Measurements from ENCODE around the gene ZNF331.

Gene ZNF331

GRCh38 chr19:53553156-53553555 is 15.2 kb downstream of the ZNF331 start:
- Histone ChIP-seq H3K9me3 (ENCODE audit: insufficient read depth, low read length) (no peaks in the 10 kb centered on the region), H3K4me3 (ENCODE audit: insufficient read depth, low read length, poor library complexity, severe bottlenecking) (peak overlapping the region; percentile 60), H3K9ac (ENCODE audit: low read length) (peak overlapping the region; percentile 56; the same call in 1 of the 2 replicates), H3K9me2 (replicated peaks; ENCODE audit: insufficient read depth, low read length) (no peaks in the 10 kb centered on the region), H3K36me3 (ENCODE audit: low read length) (no peaks in the 10 kb centered on the region), H3K4me2 (ENCODE audit: low read depth, low read length, poor library complexity, severe bottlenecking) (peak overlapping the region; percentile 58), H3K79me2 (ENCODE audit: insufficient read depth, low read length) (peaks cover 26% of the 10 kb centered on the region), H2AFZ (ENCODE audit: low read depth, low read length, severe bottlenecking) (peak overlapping the region; percentile 24), H3K27ac (ENCODE audit: low read depth, low read length) (peak overlapping the region; percentile 26; the same call in 1 of the 2 replicates), H4K20me1 (ENCODE audit: low read depth, low read length) (no peaks in the 10 kb centered on the region), H3F3A (ENCODE audit: insufficient read depth) (peaks cover 9% of the 10 kb centered on the region; the same call in 1 of the 2 replicates), H3K27me3 (ENCODE audit: low read length) (no peaks in the 10 kb centered on the region)
- TF ChIP-seq EZH2phosphoT487 (conservative IDR thresholded peaks at IDR 0.05; ENCODE audit: low read length) (no peak), CTCF (IDR thresholded peaks at IDR 0.05; ENCODE audit: insufficient read depth, low read length, poor library complexity, severe bottlenecking) (no peak)

- Histone ChIP-seq H4K20me1 (ENCODE audit: low read depth, low read length) (no peaks in the 10 kb centered on the region), H3F3A (ENCODE audit: insufficient read depth) (peaks cover 9% of the 10 kb centered on the region; the same call in 1 of the 2 replicates), H2AFZ (ENCODE audit: low read depth, low read length, severe bottlenecking) (peak overlapping the region; percentile 25), H3K9me3 (ENCODE audit: insufficient read depth, low read length) (no peaks in the 10 kb centered on the region; the same call in 1 of the 2 replicates), H3K27ac (ENCODE audit: low read depth, low read length) (peak overlapping the region; percentile 43), H3K9me2 (replicated peaks; ENCODE audit: insufficient read depth, low read length) (no peaks in the 10 kb centered on the region), H3K79me2 (ENCODE audit: insufficient read depth, low read length) (peaks cover 20% of the 10 kb centered on the region), H3K27me3 (ENCODE audit: low read length) (no peaks in the 10 kb centered on the region), H3K4me3 (ENCODE audit: insufficient read depth, low read length, poor library complexity, severe bottlenecking) (peak overlapping the region; percentile 60), H3K4me2 (ENCODE audit: low read depth, low read length, poor library complexity, severe bottlenecking) (peak overlapping the region; percentile 58), H3K9ac (ENCODE audit: low read length) (peak overlapping the region; percentile 56), H3K36me3 (ENCODE audit: low read length) (no peaks in the 10 kb centered on the region)
- TF ChIP-seq EZH2phosphoT487 (conservative IDR thresholded peaks at IDR 0.05; ENCODE audit: low read length) (no peak), CTCF (IDR thresholded peaks at IDR 0.05; ENCODE audit: insufficient read depth, low read length, poor library complexity, severe bottlenecking) (no peak)
These were observed 16.2 kb downstream of the ZNF331 start for GRCh38 chr19:53553865-53554791.

- Histone ChIP-seq H2AFZ (ENCODE audit: low read depth, low read length, severe bottlenecking) (peak overlapping the region; percentile 25), H3K9me3 (ENCODE audit: insufficient read depth, low read length) (no peaks in the 10 kb centered on the region; the same call in 1 of the 2 replicates), H3K27me3 (ENCODE audit: low read length) (no peaks in the 10 kb centered on the region), H3K79me2 (ENCODE audit: insufficient read depth, low read length) (peaks cover 18% of the 10 kb centered on the region), H3F3A (ENCODE audit: insufficient read depth) (peaks cover 9% of the 10 kb centered on the region; the same call in 1 of the 2 replicates), H3K4me3 (ENCODE audit: insufficient read depth, low read length, poor library complexity, severe bottlenecking) (peak overlapping the region; percentile 60), H3K36me3 (ENCODE audit: low read length) (no peaks in the 10 kb centered on the region), H3K27ac (ENCODE audit: low read depth, low read length) (0 out of 2 replicates have a peak overlapping the region, but pooled peaks have one; percentile 16), H4K20me1 (ENCODE audit: low read depth, low read length) (no peaks in the 10 kb centered on the region), H3K9ac (ENCODE audit: low read length) (peak overlapping the region; percentile 56), H3K9me2 (replicated peaks; ENCODE audit: insufficient read depth, low read length) (no peaks in the 10 kb centered on the region), H3K4me2 (ENCODE audit: low read depth, low read length, poor library complexity, severe bottlenecking) (peak overlapping the region; percentile 58)
- no peak for TF ChIP-seq CTCF (IDR thresholded peaks at IDR 0.05; ENCODE audit: insufficient read depth, low read length, poor library complexity, severe bottlenecking)
- TF ChIP-seq EZH2phosphoT487 (conservative IDR thresholded peaks at IDR 0.05; ENCODE audit: low read length): no peak
These were observed 16.9 kb downstream of the ZNF331 start for GRCh38 chr19:53554804-53555203.

Measured in SU-DHL-6 (cell line).